Adipocyte (in vitro differentiated cells): ENCODE measurements around the gene ZNF236.
"Not testable (repeated sequence)": the region's sequence is repeated elsewhere in the genome, so short reads cannot be mapped to it uniquely, and the experiment has no call there.

Source experiments
- DNase-seq: peaks from one replicate; pipeline ENCODE4 v3.0.0-alpha.2; 2015; ENCODE audit warnings: low read depth
- H3K27me3 ChIP-seq: replicated peaks from 2 replicates; pipeline ENCODE4 v1.7.0; 2013; ENCODE audit warnings: mild to moderate bottlenecking, low read length, moderate library complexity; ENCODE audit not compliant: control insufficient read depth, insufficient read depth
- H3K36me3 ChIP-seq: 2 replicates; pipeline ENCODE4 v1.7.0; 2013; ENCODE audit warnings: low read length, mild to moderate bottlenecking, moderate library complexity; ENCODE audit not compliant: control insufficient read depth, insufficient read depth, severe bottlenecking
- H3K4me1 ChIP-seq: 2 replicates; pipeline ENCODE4 v1.7.0; 2013; ENCODE audit warnings: mild to moderate bottlenecking, low read length, moderate library complexity; ENCODE audit not compliant: control insufficient read depth, insufficient read depth
- H3K4me3 ChIP-seq: 2 replicates; pipeline ENCODE4 v1.7.0; 2013; ENCODE audit warnings: mild to moderate bottlenecking, low read length, moderate library complexity
- H3K9ac ChIP-seq: 2 replicates; pipeline ENCODE4 v1.7.0; 2013; ENCODE audit warnings: mild to moderate bottlenecking, low read length, moderate library complexity
- H3K9me3 ChIP-seq: 2 replicates; pipeline ENCODE4 v1.7.0; 2013; ENCODE audit warnings: mild to moderate bottlenecking, low read length, moderate library complexity; ENCODE audit not compliant: control insufficient read depth

Gene ZNF236

DNA sequence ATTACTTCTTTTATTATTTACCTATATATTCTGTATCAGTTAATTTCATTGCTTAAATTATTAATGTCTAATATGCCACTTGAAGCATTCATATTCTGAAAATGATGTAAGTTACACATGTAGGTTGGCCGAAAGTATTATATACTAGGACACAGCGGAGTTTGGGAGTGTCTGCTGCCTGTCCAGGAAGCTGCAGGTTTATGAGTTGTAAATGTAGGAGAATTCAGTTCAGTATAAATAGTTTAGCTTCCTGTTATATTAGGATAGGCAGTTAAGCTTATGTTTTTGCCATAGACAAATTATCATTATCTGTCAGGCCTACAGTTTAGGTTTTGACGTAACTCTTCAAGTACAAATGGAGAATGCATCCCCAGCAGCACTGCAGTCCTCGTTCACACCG lies 18.9 kb upstream of the ZNF236 start:
- DNase-seq = no peak
- H3K9me3 ChIP-seq = no peaks in the 10 kb centered on the region
- H3K27me3 ChIP-seq = no peaks in the 10 kb centered on the region
- peaks cover 3% of the 10 kb centered on the region for H3K36me3 ChIP-seq
- no peak overlapping the region for H3K4me3 ChIP-seq
- peak overlapping the region; percentile 30 for H3K9ac ChIP-seq
- peaks cover 3% of the 10 kb centered on the region for H3K4me1 ChIP-seq

- peak; percentile 86 for DNase-seq
- Histone ChIP-seq H3K36me3 (peaks cover 3% of the 10 kb centered on the region), H3K9me3 (no peaks in the 10 kb centered on the region), H3K4me1 (peaks cover 3% of the 10 kb centered on the region), H3K27me3 (no peaks in the 10 kb centered on the region), H3K9ac (peak overlapping the region; percentile 30), H3K4me3 (no peak overlapping the region)
Observed at GRCh38 chr18:76803814-76804213, 18.5 kb upstream of the ZNF236 start.

DNA sequence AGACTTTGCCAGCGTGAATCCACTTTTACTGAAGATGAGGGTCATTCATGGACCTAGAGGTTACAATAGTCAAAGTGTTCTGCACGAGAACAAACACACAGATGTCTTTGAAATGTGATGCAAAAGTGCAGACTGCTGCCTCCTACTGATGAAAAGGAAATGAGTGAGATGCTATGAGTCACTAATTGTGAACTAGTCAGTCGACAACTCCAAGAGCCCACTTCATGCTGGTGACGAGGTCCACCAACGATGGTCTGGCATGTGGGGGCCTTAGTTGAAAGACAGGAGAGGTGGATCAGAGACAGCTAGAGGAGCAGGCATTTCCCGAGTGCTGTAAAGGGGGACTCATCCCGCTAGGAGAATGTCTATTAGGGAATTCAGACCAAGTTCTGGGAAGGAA lies 17.1 kb upstream of the ZNF236 start:
- Histone ChIP-seq H3K4me3 (no peak overlapping the region), H3K27me3 (no peaks in the 10 kb centered on the region), H3K36me3 (peaks cover 3% of the 10 kb centered on the region), H3K4me1 (peaks cover 3% of the 10 kb centered on the region), H3K9me3 (no peaks in the 10 kb centered on the region), H3K9ac (no peak overlapping the region)
- DNase-seq = no peak

DNA sequence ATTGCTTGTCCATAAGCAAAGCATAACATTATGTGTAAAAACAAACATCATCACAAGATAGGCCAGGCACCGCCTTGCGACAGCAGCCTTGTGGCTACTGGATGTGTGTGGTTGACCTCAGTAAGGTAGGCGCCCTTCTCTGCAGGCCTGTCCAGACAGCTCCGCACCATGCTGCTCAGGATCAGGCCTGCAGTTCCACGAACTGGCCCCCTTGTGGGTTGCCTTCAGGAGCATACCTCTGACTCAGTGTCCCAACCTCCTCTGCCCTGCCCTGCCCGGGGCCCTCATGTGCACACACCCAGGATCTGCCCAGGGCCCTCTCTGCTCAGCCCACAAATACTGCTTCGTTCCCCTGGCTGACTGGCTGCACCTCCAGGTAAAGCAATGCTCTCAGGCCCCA lies 16.1 kb upstream of the ZNF236 start:
- H3K27me3 ChIP-seq = no peaks in the 10 kb centered on the region
- peaks cover 3% of the 10 kb centered on the region for H3K4me1 ChIP-seq
- DNase-seq = no peak
- no peak overlapping the region for H3K4me3 ChIP-seq
- H3K9me3 ChIP-seq = no peaks in the 10 kb centered on the region
- no peak overlapping the region for H3K9ac ChIP-seq
- peaks cover 3% of the 10 kb centered on the region for H3K36me3 ChIP-seq

- Histone ChIP-seq H3K9me3 (no peaks in the 10 kb centered on the region), H3K9ac (no peak overlapping the region), H3K4me3 (no peak overlapping the region), H3K4me1 (no peaks in the 10 kb centered on the region), H3K36me3 (peaks cover 3% of the 10 kb centered on the region), H3K27me3 (no peaks in the 10 kb centered on the region)
- no peak for DNase-seq
Observed at GRCh38 chr18:76808561-76808960, 13.8 kb upstream of the ZNF236 start.

GRCh38 chr18:76811530-76811929 lies 10.8 kb upstream of the ZNF236 start:
- not testable (repeated sequence) for H3K36me3 ChIP-seq, DNase-seq, H3K27me3 ChIP-seq, H3K9ac ChIP-seq, H3K4me1 ChIP-seq, H3K4me3 ChIP-seq, H3K9me3 ChIP-seq

GRCh38 chr18:76814256-76814655 lies 8.1 kb upstream of the ZNF236 start:
- Histone ChIP-seq H3K36me3 (no peaks in the 10 kb centered on the region), H3K27me3 (no peaks in the 10 kb centered on the region), H3K9ac (no peak overlapping the region), H3K4me1 (peaks cover 3% of the 10 kb centered on the region), H3K9me3 (no peaks in the 10 kb centered on the region), H3K4me3 (no peak overlapping the region)
- DNase-seq = no peak

GRCh38 chr18:76816127-76816526 lies 6.2 kb upstream of the ZNF236 start:
- Histone ChIP-seq H3K9ac (no peak overlapping the region), H3K27me3 (no peaks in the 10 kb centered on the region), H3K4me1 (peaks cover 3% of the 10 kb centered on the region), H3K36me3 (no peaks in the 10 kb centered on the region), H3K9me3 (no peaks in the 10 kb centered on the region), H3K4me3 (no peak overlapping the region)
- DNase-seq = no peak

- Histone ChIP-seq H3K4me1 (peaks cover 3% of the 10 kb centered on the region), H3K27me3 (no peaks in the 10 kb centered on the region), H3K9me3 (no peaks in the 10 kb centered on the region), H3K9ac (no peak overlapping the region), H3K4me3 (no peak overlapping the region), H3K36me3 (no peaks in the 10 kb centered on the region)
- no peak for DNase-seq
Observed at GRCh38 chr18:76817888-76818611, 4.3 kb upstream of the ZNF236 start.

DNA sequence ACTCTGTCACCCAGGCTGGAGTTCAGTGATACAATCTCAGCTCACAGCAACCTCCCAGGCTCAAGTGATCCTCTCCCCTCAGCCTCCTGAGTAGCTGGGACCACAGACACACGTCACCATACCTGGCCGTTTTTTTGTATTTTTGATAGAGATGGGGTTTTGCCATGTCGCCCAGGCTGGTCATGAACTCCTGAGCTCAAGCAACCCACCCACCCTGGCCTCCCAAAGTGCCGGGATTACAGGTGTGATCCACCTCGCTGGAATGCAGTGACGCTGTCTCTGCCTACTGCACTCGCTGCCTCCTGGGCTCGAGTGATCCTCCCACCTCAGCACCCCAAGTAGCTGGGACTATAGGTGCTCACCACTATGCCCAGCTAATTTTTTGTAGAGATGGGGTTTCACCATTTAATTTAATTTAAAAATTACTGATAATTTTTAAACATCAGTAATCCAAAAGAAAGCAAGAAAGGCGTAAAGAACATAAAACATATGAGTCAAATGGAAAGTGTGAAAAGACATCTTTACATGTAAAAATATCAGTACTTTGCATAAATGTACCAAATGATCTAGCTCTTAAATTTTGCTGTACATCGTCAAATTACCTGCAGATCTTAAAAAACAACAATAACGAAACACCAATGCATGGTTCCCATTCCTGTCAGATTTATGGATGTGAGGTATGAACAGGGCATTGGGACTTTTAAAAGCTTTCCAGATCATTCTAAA lies 2.8 kb upstream of the ZNF236 start:
- Histone ChIP-seq H3K9ac (no peak overlapping the region), H3K36me3 (no peaks in the 10 kb centered on the region), H3K4me1 (peaks cover 14% of the 10 kb centered on the region), H3K27me3 (no peaks in the 10 kb centered on the region), H3K4me3 (no peak overlapping the region), H3K9me3 (no peaks in the 10 kb centered on the region)
- no peak for DNase-seq

DNA sequence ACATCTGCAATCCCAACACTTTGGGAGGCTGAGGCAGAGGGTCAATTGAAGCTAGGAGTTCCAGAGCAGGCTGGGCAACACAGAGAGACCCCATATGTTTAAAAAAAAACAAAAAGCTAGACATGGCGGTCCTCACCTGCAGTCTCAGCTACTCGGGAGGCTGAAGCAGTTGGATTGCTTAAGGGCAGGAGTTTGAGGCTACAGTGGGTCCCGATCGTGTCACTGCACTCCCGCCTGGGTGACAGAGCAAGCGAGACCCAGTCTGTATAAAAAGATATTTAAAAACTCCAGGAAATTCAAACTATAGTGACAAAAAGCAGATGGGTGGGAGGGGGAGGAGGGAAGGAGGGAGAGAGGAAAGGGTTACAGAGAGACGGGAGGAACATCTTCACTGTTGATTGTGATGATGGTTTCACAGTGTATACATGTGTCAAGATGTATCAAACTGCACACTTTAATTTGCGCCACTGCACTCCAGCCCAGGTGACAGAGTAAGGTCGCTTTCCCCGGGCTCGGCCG lies 942 bp upstream of the ZNF236 start:
- Histone ChIP-seq H3K4me1 (peaks cover 14% of the 10 kb centered on the region), H3K9ac (peak overlapping the region; percentile 91), H3K4me3 (peak overlapping the region; percentile 84), H3K36me3 (no peaks in the 10 kb centered on the region), H3K9me3 (no peaks in the 10 kb centered on the region), H3K27me3 (no peaks in the 10 kb centered on the region)
- peak; percentile 25 for DNase-seq
